Activated CD4-positive, alpha-beta T cell treated with anti-CD3 and anti-CD28 coated beads for 24 hours (primary cell): ENCODE results near the gene PPP1R12B.
"Not testable (repeated sequence)": the region's sequence is repeated elsewhere in the genome, so short reads cannot be mapped to it uniquely, and the experiment has no call there.

Experiments used
- DNase-seq, 2 donors: peaks; one replicate each; pipeline ENCODE4 v3.0.0-alpha.2; 2020; ENCODE audit warnings: low read depth in 2 of 2

PPP1R12B gene

DNA sequence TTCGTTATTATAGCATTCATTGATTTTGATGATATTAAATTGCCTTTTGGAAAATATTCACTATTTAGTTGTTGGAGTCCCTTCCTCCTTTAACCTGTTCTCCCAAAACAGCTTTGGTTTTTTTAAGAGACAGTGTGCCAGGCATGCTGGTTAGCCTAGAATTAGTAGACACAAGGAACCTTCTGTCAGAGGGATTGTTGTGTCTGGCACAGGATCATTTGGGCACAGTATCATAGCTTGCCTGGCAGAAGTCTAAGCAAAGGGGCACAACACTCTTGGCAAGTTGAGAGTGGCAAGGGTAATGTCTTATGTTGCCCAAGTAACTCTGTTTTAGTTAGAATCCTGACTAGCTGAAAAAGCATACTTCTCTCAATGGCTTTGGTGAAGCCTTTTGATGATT is 49.9 kb downstream of the PPP1R12B start:
- DNase-seq = not testable (repeated sequence)

- DNase-seq = not testable (repeated sequence)
Measured at GRCh38 chr1:202401771-202402170, 53.3 kb downstream of the PPP1R12B start.

GRCh38 chr1:202403381-202403780 is 54.9 kb downstream of the PPP1R12B start:
- DNase-seq = not testable (repeated sequence)

- DNase-seq = no peak
Measured at GRCh38 chr1:202405928-202406327, 57.4 kb downstream of the PPP1R12B start.

GRCh38 chr1:202406896-202407295 is 58.4 kb downstream of the PPP1R12B start:
- not testable (repeated sequence) for DNase-seq

DNA sequence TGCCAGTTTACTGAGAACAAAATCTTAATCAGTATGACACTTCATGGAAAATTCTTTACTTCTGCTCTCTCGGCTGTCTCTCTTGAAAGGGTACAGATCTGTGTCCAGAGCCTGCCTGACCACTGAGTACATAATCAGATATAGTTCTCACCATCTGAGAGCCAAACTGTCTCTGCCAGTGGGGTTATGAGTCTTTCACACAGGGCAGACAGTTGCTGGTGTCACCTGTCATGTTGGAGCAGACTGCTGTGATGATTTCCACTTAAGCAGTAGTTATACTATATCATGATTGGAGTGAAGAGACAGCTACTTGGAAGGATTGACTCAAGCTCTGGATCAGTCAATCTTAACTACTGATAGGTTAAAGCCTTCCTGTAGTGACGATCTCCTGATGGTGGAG is 58.9 kb downstream of the PPP1R12B start:
- not testable (repeated sequence) for DNase-seq

- not testable (repeated sequence) for DNase-seq
Measured at GRCh38 chr1:202410251-202410650, 61.8 kb downstream of the PPP1R12B start.

- DNase-seq = not testable (repeated sequence)
Measured at GRCh38 chr1:202410854-202411357, 62.4 kb downstream of the PPP1R12B start.

DNA sequence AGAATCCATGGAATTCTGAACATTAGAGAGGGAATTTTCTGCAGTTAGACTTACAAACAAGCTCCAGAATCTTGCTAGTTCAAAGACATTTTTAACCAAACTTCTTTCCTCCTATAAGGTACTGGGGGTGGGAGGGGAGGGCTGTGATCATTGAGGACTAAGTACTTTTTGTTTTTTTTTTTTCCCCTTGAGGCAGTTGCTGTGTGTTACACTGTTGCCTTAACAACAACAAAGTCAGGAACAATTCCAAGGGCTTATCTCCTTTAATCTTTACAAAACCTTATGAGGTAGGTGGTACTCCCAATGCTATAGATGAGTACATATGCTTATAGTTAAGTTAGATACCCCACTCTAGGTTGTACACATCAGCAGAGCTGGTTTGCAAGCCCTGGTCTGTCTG is 62.9 kb downstream of the PPP1R12B start:
- DNase-seq = no peak

GRCh38 chr1:202412421-202412820 is 63.9 kb downstream of the PPP1R12B start:
- not testable (repeated sequence) for DNase-seq

- no peak for DNase-seq
Measured at GRCh38 chr1:202416641-202417040, 68.1 kb downstream of the PPP1R12B start.

DNA sequence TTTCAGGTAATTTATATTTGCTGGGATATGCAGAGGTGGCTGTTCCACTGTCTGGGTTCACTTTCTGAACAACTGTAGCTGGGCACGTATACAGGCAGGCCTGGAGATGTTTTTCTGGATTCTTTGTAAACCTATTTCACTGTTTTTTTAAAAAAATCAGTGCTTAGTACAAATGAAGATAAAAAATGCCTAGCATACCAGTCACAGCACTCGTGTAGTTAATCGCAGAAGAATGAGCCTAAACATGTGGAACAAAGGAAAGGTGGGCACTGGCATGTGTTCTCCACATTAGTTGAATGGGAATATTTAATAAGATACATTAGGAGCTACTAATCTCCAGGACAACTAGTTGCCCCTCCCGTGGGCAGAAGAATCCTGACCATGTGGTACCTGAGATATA is 68.6 kb downstream of the PPP1R12B start:
- DNase-seq = not testable (repeated sequence)

DNA sequence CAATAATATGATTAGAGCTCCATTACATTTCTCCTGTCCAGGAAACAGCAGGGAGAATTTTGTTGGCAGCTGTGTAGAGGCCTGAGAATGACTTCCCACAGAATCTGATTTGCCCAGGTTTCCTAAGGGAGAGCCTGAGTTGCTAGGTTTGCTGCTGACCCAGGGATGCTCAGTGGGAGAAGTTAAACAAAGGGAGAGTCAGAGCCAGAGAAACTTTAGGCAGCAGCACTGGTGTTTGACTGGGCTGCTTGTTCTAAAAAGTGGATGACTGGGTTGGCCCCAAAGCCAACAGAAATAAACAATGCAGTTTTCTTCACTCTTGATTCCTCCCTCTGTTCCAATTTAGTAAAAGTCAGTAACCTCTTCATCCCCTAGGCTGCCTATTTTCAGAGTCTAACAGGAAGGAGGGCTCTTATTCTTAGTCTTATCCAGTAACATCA is 69.3 kb downstream of the PPP1R12B start:
- not testable (repeated sequence) for DNase-seq

- DNase-seq = not testable (repeated sequence)
Measured at GRCh38 chr1:202419731-202420130, 71.2 kb downstream of the PPP1R12B start.

DNA sequence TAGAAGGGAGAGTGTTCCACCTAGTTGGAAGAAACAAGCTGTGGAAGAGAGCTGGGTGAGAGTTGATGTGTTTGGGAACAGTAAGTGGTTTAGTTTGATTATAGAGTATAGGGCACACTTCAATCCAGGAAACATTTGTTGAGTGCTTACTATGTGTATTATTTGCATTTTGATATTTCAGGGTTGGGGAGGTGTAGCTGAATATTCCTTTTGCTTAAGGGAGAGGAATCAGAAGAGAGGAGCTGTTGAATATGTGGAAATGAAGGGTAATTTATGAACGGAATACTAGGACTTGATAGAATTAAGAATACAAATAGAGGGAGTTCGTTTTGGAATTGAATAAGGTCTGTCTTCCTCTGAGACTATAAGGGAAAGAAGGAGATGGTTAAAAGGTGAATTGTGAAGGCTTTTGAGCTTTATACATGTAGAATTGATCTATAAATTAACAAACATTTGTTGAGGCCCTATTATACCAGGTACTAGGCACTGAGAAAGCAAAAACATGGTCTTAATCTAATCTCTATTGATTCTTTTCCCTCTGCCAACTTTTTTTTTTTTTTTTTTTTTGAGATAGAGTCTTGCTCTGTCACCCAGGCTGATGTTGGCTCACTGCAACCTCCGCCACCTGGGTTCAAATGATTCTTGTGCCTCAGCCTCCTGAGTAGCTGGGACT is 72.1 kb downstream of the PPP1R12B start:
- not testable (repeated sequence) for DNase-seq

DNA sequence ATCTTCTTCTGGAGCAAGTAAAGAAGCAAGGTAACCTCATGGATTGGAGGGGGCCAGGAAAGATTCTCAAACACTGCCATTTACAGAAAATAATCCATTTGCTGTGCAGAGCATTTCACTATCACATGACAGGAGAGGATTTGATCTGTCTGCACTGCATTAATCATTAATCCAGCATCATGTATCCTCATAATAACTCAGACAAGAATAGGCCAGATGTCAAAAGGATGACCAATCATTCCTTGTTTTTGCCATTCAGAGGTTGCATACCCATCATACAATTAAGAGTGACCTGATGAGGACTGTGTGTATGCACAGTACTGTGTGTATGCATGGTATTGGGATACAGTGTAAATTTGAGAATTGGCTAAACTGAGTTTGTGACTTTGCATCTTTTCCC is 74.2 kb downstream of the PPP1R12B start:
- not testable (repeated sequence) for DNase-seq

GRCh38 chr1:202424260-202424659 is 75.8 kb downstream of the PPP1R12B start:
- DNase-seq = not testable (repeated sequence)

- not testable (repeated sequence) for DNase-seq
Measured at GRCh38 chr1:202430111-202430510, 81.6 kb downstream of the PPP1R12B start.

DNA sequence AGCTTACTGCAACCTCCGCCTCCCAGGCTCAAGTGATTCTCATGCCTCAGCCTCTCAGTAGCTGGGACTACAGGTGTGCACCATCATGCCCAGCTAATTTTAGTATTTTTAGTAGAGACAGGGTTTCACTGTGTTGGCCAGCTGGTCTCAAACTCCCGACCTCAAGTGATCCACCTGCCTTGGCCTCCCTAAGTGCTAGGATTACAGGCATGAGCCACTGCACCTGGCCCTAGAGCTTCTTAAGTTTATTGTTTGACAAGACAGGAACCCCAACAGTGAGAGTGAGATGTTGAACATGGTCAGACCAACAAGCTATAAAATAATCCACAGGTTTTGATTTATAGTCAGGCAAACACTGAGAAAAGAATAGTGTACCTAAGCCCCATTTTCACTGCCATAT is 83.8 kb downstream of the PPP1R12B start:
- DNase-seq = not testable (repeated sequence)

GRCh38 chr1:202433155-202434043 is 84.9 kb downstream of the PPP1R12B start:
- DNase-seq = no peak

- no peak for DNase-seq
Measured at GRCh38 chr1:202434059-202434458, 85.6 kb downstream of the PPP1R12B start.

DNA sequence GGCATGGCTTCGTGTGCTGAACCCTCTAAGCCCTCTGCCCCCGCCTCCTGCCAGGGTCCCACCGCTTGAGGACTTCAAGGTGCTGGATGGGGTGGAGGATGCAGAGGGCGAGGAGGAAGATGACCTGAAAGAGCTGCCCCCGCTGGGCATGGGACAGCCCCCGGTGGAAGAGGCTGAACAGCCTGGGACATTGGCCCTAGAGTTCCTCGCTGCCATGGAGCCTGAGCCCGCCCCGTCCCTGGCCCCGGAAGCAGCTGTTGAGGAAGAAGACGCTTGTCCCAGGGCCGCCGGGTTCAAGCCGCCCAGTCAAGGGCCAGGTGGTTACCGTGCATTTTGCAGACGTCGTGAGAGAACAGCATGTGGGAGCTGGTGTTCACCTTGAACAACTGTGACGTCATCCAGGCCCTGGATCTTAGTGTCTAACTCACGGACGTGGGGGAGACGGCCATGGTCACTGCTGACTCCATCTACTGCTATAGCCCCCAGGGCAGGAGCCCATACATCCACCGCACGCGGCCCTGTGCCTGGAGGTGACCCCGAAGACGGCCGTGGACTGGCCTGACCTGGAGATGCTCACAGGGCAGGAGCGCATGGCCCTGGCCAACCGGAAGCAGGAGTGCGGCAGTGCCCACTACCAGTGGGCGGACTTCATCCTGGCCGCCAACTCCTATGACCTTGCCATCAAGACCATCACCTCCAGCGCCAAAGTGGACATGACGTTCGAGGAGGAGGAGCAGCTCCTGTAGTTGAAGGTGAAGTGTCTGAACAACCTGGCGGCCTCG is 90.1 kb downstream of the PPP1R12B start:
- no peak for DNase-seq
